LoVo (cell line): Measurements from ENCODE around the gene RCAN3.

ENCODE experiments used
- DNase-seq: peaks from one replicate; pipeline ENCODE4 v3.0.0-alpha.2; 2016; ENCODE audit warnings: low spot score

Gene RCAN3

GRCh38 chr1:24580756-24581155 is 78.1 kb downstream of the RCAN3 start:
- no peak for DNase-seq

- DNase-seq: no peak
Measured at GRCh38 chr1:24584171-24584647, 81.6 kb downstream of the RCAN3 start.

GRCh38 chr1:24586119-24586518 is 83.5 kb downstream of the RCAN3 start:
- no peak for DNase-seq

- peak; percentile 72 for DNase-seq
Measured at GRCh38 chr1:24586970-24587820, 84.6 kb downstream of the RCAN3 start.

GRCh38 chr1:24588573-24588972 is 85.9 kb downstream of the RCAN3 start:
- no peak for DNase-seq

GRCh38 chr1:24589200-24589599 is 86.6 kb downstream of the RCAN3 start:
- no peak for DNase-seq
